ENCODE measurements around the gene ALK. TPM values are rescaled to one million over a fixed set of nuclear protein-coding genes. Genes with fewer than 3 reads are reported as not detected.

ALK gene
- total RNA-seq, 1 donor from 2014 or later: 1.1 TPM

DNA sequence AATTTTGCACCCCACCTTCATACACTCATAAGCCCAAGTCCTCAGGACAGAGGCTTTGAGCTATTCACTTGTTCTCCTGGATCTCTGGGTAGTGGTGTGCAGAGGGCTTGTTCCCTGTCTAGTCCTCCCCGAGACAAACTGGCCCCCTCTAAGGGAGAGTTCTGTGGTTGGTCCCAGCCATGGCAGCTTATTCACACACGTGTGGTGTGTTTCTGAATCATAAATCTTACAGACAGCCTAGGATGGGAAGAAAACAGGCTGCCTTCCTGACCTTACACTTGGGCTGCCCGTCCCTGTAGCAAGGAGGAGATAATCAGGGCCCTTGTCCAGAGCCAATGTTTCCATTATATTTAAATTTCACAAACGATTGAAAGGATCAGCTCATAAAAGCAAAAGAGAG lies 551.2 kb downstream of the ALK start:
- no peaks in the 10 kb centered on the region for H3K36me3 ChIP-seq
- ATAC-seq (no peak), DNase-seq (no peak)
- no peaks in the 10 kb centered on the region for H3K9me3 ChIP-seq
- TF ChIP-seq, protein P1, sequence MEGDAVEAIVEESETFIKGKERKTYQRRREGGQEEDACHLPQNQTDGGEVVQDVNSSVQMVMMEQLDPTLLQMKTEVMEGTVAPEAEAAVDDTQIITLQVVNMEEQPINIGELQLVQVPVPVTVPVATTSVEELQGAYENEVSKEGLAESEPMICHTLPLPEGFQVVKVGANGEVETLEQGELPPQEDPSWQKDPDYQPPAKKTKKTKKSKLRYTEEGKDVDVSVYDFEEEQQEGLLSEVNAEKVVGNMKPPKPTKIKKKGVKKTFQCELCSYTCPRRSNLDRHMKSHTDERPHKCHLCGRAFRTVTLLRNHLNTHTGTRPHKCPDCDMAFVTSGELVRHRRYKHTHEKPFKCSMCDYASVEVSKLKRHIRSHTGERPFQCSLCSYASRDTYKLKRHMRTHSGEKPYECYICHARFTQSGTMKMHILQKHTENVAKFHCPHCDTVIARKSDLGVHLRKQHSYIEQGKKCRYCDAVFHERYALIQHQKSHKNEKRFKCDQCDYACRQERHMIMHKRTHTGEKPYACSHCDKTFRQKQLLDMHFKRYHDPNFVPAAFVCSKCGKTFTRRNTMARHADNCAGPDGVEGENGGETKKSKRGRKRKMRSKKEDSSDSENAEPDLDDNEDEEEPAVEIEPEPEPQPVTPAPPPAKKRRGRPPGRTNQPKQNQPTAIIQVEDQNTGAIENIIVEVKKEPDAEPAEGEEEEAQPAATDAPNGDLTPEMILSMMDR (IDR thresholded peaks at IDR 0.05): no peak
- H3K4me1 ChIP-seq: no peaks in the 10 kb centered on the region
- intact Hi-C loops (cut with DNase I): no loop called here
- H3K27ac ChIP-seq: no peak overlapping the region
- H3K4me3 ChIP-seq: no peak overlapping the region
- no peaks in the 10 kb centered on the region for H3K27me3 ChIP-seq (ENCODE audit: low read depth)

DNA sequence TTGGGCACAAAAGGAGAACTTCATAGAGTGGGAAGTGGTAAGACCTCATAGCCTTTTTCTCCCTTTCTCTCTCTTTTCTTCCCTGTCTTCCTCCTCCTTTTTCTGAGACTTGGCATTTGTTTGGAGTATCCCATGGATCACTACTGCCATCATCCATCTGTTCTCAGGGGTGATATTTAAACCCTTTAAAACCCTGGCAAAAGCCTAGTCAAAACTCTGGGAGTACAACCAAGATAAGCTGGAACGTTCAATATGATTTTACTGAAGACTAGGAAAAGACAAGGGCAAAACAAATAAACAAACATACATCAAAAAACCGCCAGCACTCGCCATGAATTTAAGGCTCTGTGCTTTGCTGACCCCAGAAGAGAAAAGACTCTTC lies 552.7 kb downstream of the ALK start:
- ATAC-seq: no peak
- no peaks in the 10 kb centered on the region for H3K27me3 ChIP-seq (ENCODE audit: low read depth)
- DNase-seq: no peak
- H3K4me3 ChIP-seq: no peak overlapping the region
- no peak overlapping the region for H3K27ac ChIP-seq
- TF ChIP-seq, protein P1 (IDR thresholded peaks at IDR 0.05): no peak
- H3K36me3 ChIP-seq: no peaks in the 10 kb centered on the region
- intact Hi-C loops (cut with DNase I): no loop called here
- no peaks in the 10 kb centered on the region for H3K9me3 ChIP-seq
- H3K4me1 ChIP-seq: no peaks in the 10 kb centered on the region

DNA sequence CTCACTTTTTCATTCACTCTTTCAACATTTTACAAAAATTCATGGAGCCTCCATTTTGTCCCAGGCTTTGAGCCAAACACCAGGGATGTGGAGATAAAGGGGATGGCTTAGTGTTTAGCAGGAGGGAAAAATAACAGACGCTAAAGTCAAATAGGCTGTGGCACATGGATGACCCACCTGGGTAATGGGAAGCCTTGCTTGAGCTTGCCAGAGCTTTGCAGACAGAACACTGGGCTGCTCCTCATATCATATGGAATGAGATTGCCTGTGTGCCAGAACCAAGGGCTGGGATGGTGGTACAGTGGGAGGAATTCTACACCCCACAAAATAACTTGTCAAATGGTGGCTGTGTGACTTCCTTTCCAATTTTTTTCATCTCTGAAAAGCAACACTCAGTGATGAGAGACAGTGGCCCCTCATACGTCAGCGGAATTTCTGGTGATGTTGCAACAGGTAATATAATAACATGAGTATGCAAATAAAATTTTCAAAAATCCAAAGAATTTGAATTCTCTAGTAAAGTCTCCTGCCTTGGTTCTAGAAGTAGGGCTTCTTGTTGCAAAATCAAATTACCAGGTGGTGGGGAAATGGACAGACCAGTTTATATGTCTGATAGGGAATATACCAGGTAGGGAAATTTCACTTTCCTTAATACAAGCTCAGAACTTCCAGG lies 553.3 kb downstream of the ALK start:
- H3K4me3 ChIP-seq: no peak overlapping the region
- no peak for DNase-seq
- no peaks in the 10 kb centered on the region for H3K36me3 ChIP-seq
- no peaks in the 10 kb centered on the region for H3K9me3 ChIP-seq
- H3K4me1 ChIP-seq: no peaks in the 10 kb centered on the region
- TF ChIP-seq, protein P1 (IDR thresholded peaks at IDR 0.05): no peak
- no peak for ATAC-seq
- intact Hi-C loops (cut with DNase I): no loop called here
- H3K27me3 ChIP-seq (ENCODE audit: low read depth): no peaks in the 10 kb centered on the region
- no peak overlapping the region for H3K27ac ChIP-seq

DNA sequence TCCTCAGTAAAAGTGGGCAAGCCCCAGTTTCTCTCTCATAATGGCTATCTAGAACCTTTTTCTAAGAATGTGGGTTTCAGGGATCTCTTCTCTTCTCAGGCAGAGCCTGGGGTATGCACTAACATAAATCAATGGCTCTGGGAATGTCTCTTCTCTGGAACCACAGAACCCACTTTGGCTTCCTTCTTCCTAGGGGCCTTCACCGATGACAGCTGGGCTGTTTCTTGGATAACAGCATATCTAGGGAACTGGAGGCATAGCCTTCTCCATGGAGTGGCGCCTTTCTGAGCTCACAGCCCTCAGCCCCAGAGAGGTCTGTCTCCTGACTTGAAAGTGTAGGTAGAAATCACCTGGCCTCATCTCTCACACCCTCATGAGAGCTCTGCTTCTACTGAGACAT lies 558.3 kb downstream of the ALK start:
- Histone ChIP-seq H3K27ac (no peak overlapping the region), H3K4me1 (no peaks in the 10 kb centered on the region), H3K36me3 (no peaks in the 10 kb centered on the region), H3K9me3 (no peaks in the 10 kb centered on the region), H3K4me3 (no peak overlapping the region), H3K27me3 (ENCODE audit: low read depth) (no peaks in the 10 kb centered on the region)
- intact Hi-C loops (cut with DNase I): no loop called here
- TF ChIP-seq, protein P1 (IDR thresholded peaks at IDR 0.05): no peak
- ATAC-seq (no peak), DNase-seq (no peak)

DNA sequence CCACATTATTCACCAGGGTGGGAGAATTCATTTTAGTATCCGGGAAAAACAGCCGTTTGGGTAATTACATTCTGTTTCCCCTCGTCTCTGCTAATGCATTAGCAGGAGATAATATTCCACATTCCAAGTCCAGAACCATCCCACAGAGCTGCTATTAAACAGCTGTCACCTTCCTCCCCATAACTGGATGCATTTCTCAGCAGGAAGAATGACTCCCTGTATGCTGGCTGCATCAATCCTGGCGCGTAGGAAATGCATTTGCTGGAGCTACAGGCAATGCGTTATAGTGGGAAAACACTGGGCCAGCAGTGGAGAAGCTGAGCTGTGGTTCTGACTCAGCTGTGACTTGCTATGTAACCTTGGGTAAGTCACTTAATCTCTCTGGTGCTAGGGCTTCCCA lies 560.2 kb downstream of the ALK start:
- no peak for ATAC-seq
- Histone ChIP-seq H3K27me3 (ENCODE audit: low read depth) (no peaks in the 10 kb centered on the region), H3K9me3 (no peaks in the 10 kb centered on the region), H3K27ac (no peak overlapping the region), H3K4me1 (no peaks in the 10 kb centered on the region), H3K4me3 (no peak overlapping the region), H3K36me3 (no peaks in the 10 kb centered on the region)
- TF ChIP-seq, protein P1 (IDR thresholded peaks at IDR 0.05): no peak
- intact Hi-C loops (cut with DNase I): no loop called here
- no peak for DNase-seq
